IMR-90 (cell line): ENCODE data around the gene C14orf119. TPM values are rescaled to one million over a fixed set of nuclear protein-coding genes. Genes with fewer than 3 reads are reported as not detected.

Experiments
- ATAC-seq: fragments of 200-7000 bp; cut with Tn5 transposase; 2 replicates; pipeline ENCODE4 v1.9.1; 2020; ENCODE audit warnings: low read depth, mild to moderate bottlenecking, moderate library complexity
- BruUV-seq: library from RNA; stranded (reverse); fragments of 400-500 nt; replicated peaks from 2 replicates; lab custom pipeline; 2021; lab: Mats Ljungman, UMichigan
- CTCF ChIA-PET: fragments of 300-600 bp; formaldehyde crosslinking; extraction: SDS; loops from one replicate; lab custom pipeline; 2021; ENCODE audit warnings: antibody characterized with exemption; lab: Yijun Ruan, JAX
- POLR2A ChIA-PET: fragments of 300-600 bp; sonication (Branson Sonifier 250); formaldehyde crosslinking; loops from one replicate; lab custom pipeline; 2022; ENCODE audit warnings: antibody characterized with exemption; ENCODE audit not compliant: unreplicated experiment; lab: Charles Lee
- DNase-seq: peaks from one replicate; pipeline ENCODE4 v3.0.0; 2013
- H2AFZ ChIP-seq: replicated peaks from 2 replicates; pipeline ENCODE3; 2013; ENCODE audit warnings: low read length, mild to moderate bottlenecking; ENCODE audit not compliant: poor library complexity
- H2AK5ac ChIP-seq: 2 replicates; pipeline ENCODE4 v1.6.1; 2013; ENCODE audit warnings: low read depth, low read length, inconsistent platforms
- H2AK9ac ChIP-seq: replicated peaks from 2 replicates; pipeline ENCODE3; 2013; ENCODE audit warnings: mild to moderate bottlenecking, low read depth, low read length, moderate library complexity; ENCODE audit not compliant: poor library complexity
- H2BK120ac ChIP-seq: 2 replicates; pipeline ENCODE4 v1.6.1; 2013; ENCODE audit warnings: low read depth, low read length, inconsistent platforms
- H2BK15ac ChIP-seq: 3 replicates; pipeline ENCODE4 v1.6.1; 2013; ENCODE audit warnings: low read depth, low read length, inconsistent platforms
- H2BK20ac ChIP-seq: 2 replicates; pipeline ENCODE4 v1.6.1; 2013; ENCODE audit warnings: low read depth, mild to moderate bottlenecking, inconsistent platforms, low read length, moderate library complexity
- H2BK5ac ChIP-seq: 2 replicates; pipeline ENCODE4 v1.6.1; 2013; ENCODE audit warnings: mild to moderate bottlenecking, low read depth, low read length, inconsistent platforms; ENCODE audit not compliant: poor library complexity, severe bottlenecking
- H3K14ac ChIP-seq: replicated peaks from 2 replicates; pipeline ENCODE4 v1.6.1; 2013; ENCODE audit warnings: low read depth, low read length, inconsistent platforms
- H3K18ac ChIP-seq: 2 replicates; pipeline ENCODE4 v1.6.1; 2013; ENCODE audit warnings: low read depth, low read length, control low read depth
- H3K23ac ChIP-seq: 2 replicates; pipeline ENCODE4 v1.6.1; 2013; ENCODE audit warnings: low read depth, low read length, inconsistent platforms
- H3K27ac ChIP-seq: 2 replicates; pipeline ENCODE4 v1.5.1; 2013; ENCODE audit warnings: mild to moderate bottlenecking, control low read depth, low read length; ENCODE audit not compliant: insufficient read depth
- H3K27me3 ChIP-seq: 2 replicates; pipeline ENCODE4 v1.6.1; 2013; ENCODE audit warnings: low read length; ENCODE audit not compliant: control insufficient read depth, insufficient read depth
- H3K36me3 ChIP-seq: 2 replicates; pipeline ENCODE4 v1.6.1; 2013; ENCODE audit warnings: low read length, mixed read lengths; ENCODE audit not compliant: control insufficient read depth, insufficient read depth
- H3K4ac ChIP-seq: 2 replicates; pipeline ENCODE4 v1.6.1; 2013; ENCODE audit warnings: low read depth, low read length, inconsistent platforms
- H3K4me1 ChIP-seq: 2 replicates; pipeline ENCODE4 v1.6.1; 2013; ENCODE audit warnings: low read length, mixed read lengths; ENCODE audit not compliant: control insufficient read depth, insufficient read depth
- H3K4me2 ChIP-seq: 2 replicates; pipeline ENCODE4 v1.6.1; 2013; ENCODE audit warnings: low read depth, mild to moderate bottlenecking, control low read depth, low read length, moderate library complexity
- H3K4me3 ChIP-seq: 2 replicates; pipeline ENCODE4 v1.5.1; 2013; ENCODE audit warnings: low read depth, mild to moderate bottlenecking, control low read depth, low read length, moderate library complexity; ENCODE audit not compliant: insufficient read depth
- H3K56ac ChIP-seq: 2 replicates; pipeline ENCODE4 v1.6.1; 2013; ENCODE audit warnings: low read length, inconsistent platforms; ENCODE audit not compliant: insufficient read depth; ENCODE audit errors: extremely low read depth
- H3K79me1 ChIP-seq, 2 experiments: 2 replicates each; pipeline ENCODE4 v1.6.1; 2013; ENCODE audit warnings: low read length in 2 of 2, inconsistent platforms in 1 of 2, low read depth in 1 of 2
- H3K9ac ChIP-seq: 2 replicates; pipeline ENCODE4 v1.6.1; 2013; ENCODE audit warnings: low read depth, low read length, control low read depth
- H3K9me1 ChIP-seq: 2 replicates; pipeline ENCODE4 v1.6.1; 2013; ENCODE audit warnings: low read length, inconsistent platforms; ENCODE audit not compliant: insufficient read depth
- H3K9me3 ChIP-seq: 2 replicates; pipeline ENCODE4 v1.6.1; 2013; ENCODE audit warnings: low read length; ENCODE audit not compliant: control insufficient read depth, insufficient read depth
- H4K20me1 ChIP-seq: 2 replicates; pipeline ENCODE4 v1.6.1; 2013; ENCODE audit warnings: low read length, inconsistent platforms; ENCODE audit not compliant: insufficient read depth
- H4K5ac ChIP-seq: 2 replicates; pipeline ENCODE4 v1.6.1; 2013; ENCODE audit warnings: mild to moderate bottlenecking, low read depth, low read length, control low read depth
- H4K8ac ChIP-seq, 2 experiments: 2 replicates each; pipeline ENCODE4 v1.6.1; 2013; ENCODE audit warnings: low read depth in 2 of 2, low read length in 2 of 2, control low read depth in 1 of 2, inconsistent platforms in 1 of 2
- H4K91ac ChIP-seq: 2 replicates; pipeline ENCODE4 v1.6.1; 2013; ENCODE audit warnings: low read depth, low read length, inconsistent platforms; ENCODE audit not compliant: insufficient read depth
- BHLHE40 ChIP-seq: fragments of 150-350 bp; IDR thresholded peaks from 2 replicates; pipeline ENCODE4 v1.6.1; 2016; ENCODE audit warnings: mild to moderate bottlenecking, low read depth, low read length
- CEBPB ChIP-seq: IDR thresholded peaks from 2 replicates; pipeline ENCODE4 v1.6.1; 2012; ENCODE audit warnings: low read depth, low read length, improper control_type of control experiment
- CHD1 ChIP-seq: IDR thresholded peaks from 2 replicates; pipeline ENCODE4 v1.6.1; 2012; ENCODE audit warnings: low read depth, low read length, improper control_type of control experiment
- FOS ChIP-seq: fragments of 150-350 bp; IDR thresholded peaks from 2 replicates; pipeline ENCODE4 v1.6.1; 2016; ENCODE audit warnings: low read depth, low read length
- MAFK ChIP-seq: IDR thresholded peaks from 2 replicates; pipeline ENCODE4 v1.6.1; 2012; ENCODE audit warnings: low read depth, low read length, improper control_type of control experiment
- MAZ ChIP-seq: IDR thresholded peaks from 2 replicates; pipeline ENCODE4 v1.6.1; 2012; ENCODE audit warnings: low read depth, mild to moderate bottlenecking, low read length, improper control_type of control experiment, moderate library complexity, borderline replicate concordance
- MXI1 ChIP-seq: IDR thresholded peaks from 2 replicates; pipeline ENCODE4 v1.6.1; 2012; ENCODE audit warnings: low read depth, mild to moderate bottlenecking, low read length, moderate library complexity, borderline replicate concordance
- NFE2L2 ChIP-seq: fragments of 150-350 bp; IDR thresholded peaks from 2 replicates; pipeline ENCODE4 v1.6.1; 2016; ENCODE audit warnings: low read depth, mild to moderate bottlenecking, low read length
- POLR2A ChIP-seq: IDR thresholded peaks from 2 replicates; pipeline ENCODE4 v1.6.1; 2012; ENCODE audit warnings: mild to moderate bottlenecking, low read depth, low read length
- RAD21 ChIP-seq: IDR thresholded peaks from 2 replicates; pipeline ENCODE4 v1.6.1; 2012; ENCODE audit warnings: low read length, improper control_type of control experiment
- RCOR1 ChIP-seq: IDR thresholded peaks from 2 replicates; pipeline ENCODE4 v1.6.1; 2012; ENCODE audit warnings: mild to moderate bottlenecking, low read length, improper control_type of control experiment; ENCODE audit not compliant: insufficient replicate concordance
- RFX5 ChIP-seq: IDR thresholded peaks from 2 replicates; pipeline ENCODE4 v1.8.0; 2012; ENCODE audit warnings: low read depth, mild to moderate bottlenecking, low read length, moderate library complexity
- SMC3 ChIP-seq: fragments of 150-350 bp; IDR thresholded peaks from 2 replicates; pipeline ENCODE4 v1.6.1; 2016; ENCODE audit warnings: low read depth, mild to moderate bottlenecking, antibody characterized with exemption, low read length, moderate library complexity
- WGBS, 2 experiments: methylation state at CpG; one replicate each; pipeline versions ENCODE4 v1.1.5 to v1.1.7; 2013; ENCODE audit warnings: missing lambda C conversion rate in 2 of 2; ENCODE audit not compliant: insufficient read length in 1 of 2; ENCODE audit errors: extremely low coverage in 2 of 2; 5-methylcytosine and 5-hydroxymethylcytosine counted together
- dilution Hi-C: fragments of 300-500 bp; cut with HindIII; formaldehyde crosslinking; loops from one replicate; pipeline ENCODE4 v1.14.3; 2018; ENCODE audit warnings: low sequenced_read_pairs; ENCODE audit not compliant: unreplicated experiment
- in situ Hi-C: fragments of 300-500 bp; cut with MboI; formaldehyde crosslinking; loops from 3 replicates; pipeline ENCODE4 v1.14.3; 2019; ENCODE audit warnings: low sequenced_read_pairs, inconsistent platforms, mixed read lengths
- intact Hi-C: fragments of 100-400 bp; cut with micrococcal nuclease; formaldehyde crosslinking; loops from 2 replicates; pipeline ENCODE4 v1.10.0; 2022
- polyA plus RNA-seq, 3 experiments: library from polyadenylated mRNA; depleted of rRNA; stranded (reverse); fragments of >200 nt; gene quantifications; 2 replicates each; pipeline ENCODE4 v1.2.3, GENCODE V29; 2012; ENCODE audit warnings: low replicate concordance in 1 of 3
- total RNA-seq: library from RNA; depleted of rRNA; stranded (reverse); fragments of >200 nt; gene quantifications from 2 replicates; pipeline ENCODE4 v1.2.3, GENCODE V29; 2012
- TF ChIP-seq, protein P1 (sequence below): fragments of 150-350 bp; IDR thresholded peaks from 2 replicates; pipeline ENCODE4 v1.6.1; 2017; ENCODE audit warnings: mild to moderate bottlenecking, antibody characterized with exemption, low read length, low read depth
- TF ChIP-seq, protein P2 (sequence below): conservative IDR thresholded peaks from 2 replicates; pipeline ENCODE4 v1.5.1; 2012; ENCODE audit warnings: mild to moderate bottlenecking, low read depth, low read length, improper control_type of control experiment
- TF ChIP-seq, protein P3 (sequence below): fragments of 150-350 bp; IDR thresholded peaks from 2 replicates; pipeline ENCODE4 v1.6.1; 2016; ENCODE audit warnings: low read depth, mild to moderate bottlenecking, low read length, moderate library complexity, borderline replicate concordance

The C14orf119 gene
- total and polyA plus RNA-seq, 2 of the 4 experiments (the other 2 are of a cell fraction) = 74.0 to 83.7 TPM

DNA sequence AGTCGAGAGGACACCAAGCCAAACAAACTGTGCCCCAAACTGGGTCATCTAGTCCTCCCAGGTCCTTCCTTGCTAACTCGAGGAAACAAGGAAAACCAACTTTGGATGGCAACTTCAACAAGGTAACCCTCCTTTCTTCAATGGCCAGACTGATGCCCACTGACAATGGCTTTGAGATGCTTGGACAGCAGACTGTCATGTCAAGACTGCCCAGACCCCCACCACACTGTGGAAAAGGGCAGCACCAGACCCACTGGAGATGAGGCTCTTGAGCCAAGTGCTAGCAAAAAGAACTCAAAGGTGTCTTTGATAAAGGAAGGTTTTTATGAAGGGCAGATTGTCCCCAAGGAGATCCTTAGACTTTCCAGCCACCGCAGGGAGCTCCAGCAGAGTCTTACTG, 28.9 kb upstream of the C14orf119 start:
- ATAC-seq (no peak), DNase-seq (no peak)
- no peak overlapping the region for H2AK5ac ChIP-seq
- no peak overlapping the region for H3K56ac ChIP-seq
- intact Hi-C loops (no loop called here), dilution Hi-C loops (no loop called here), in situ Hi-C loops (loop anchor here (5.0 to 10.0 kb wide), 2 partner anchors 36 to 512 kb away; partner anchors contain the start of gene CIROP)
- no peak overlapping the region for H4K8ac ChIP-seq
- H4K91ac ChIP-seq = no peak overlapping the region
- no CpG with 5 or more reads among the region's 3 CpGs for WGBS, 2 experiments
- no peak overlapping the region for H3K4me3 ChIP-seq
- TF ChIP-seq POLR2A = no peak
- TF ChIP-seq, protein P1, sequence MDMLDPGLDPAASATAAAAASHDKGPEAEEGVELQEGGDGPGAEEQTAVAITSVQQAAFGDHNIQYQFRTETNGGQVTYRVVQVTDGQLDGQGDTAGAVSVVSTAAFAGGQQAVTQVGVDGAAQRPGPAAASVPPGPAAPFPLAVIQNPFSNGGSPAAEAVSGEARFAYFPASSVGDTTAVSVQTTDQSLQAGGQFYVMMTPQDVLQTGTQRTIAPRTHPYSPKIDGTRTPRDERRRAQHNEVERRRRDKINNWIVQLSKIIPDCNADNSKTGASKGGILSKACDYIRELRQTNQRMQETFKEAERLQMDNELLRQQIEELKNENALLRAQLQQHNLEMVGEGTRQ = no peak
- TF ChIP-seq MAZ = no peak
- no peak for TF ChIP-seq CHD1
- no peak for TF ChIP-seq CEBPB
- TF ChIP-seq, protein P2, sequence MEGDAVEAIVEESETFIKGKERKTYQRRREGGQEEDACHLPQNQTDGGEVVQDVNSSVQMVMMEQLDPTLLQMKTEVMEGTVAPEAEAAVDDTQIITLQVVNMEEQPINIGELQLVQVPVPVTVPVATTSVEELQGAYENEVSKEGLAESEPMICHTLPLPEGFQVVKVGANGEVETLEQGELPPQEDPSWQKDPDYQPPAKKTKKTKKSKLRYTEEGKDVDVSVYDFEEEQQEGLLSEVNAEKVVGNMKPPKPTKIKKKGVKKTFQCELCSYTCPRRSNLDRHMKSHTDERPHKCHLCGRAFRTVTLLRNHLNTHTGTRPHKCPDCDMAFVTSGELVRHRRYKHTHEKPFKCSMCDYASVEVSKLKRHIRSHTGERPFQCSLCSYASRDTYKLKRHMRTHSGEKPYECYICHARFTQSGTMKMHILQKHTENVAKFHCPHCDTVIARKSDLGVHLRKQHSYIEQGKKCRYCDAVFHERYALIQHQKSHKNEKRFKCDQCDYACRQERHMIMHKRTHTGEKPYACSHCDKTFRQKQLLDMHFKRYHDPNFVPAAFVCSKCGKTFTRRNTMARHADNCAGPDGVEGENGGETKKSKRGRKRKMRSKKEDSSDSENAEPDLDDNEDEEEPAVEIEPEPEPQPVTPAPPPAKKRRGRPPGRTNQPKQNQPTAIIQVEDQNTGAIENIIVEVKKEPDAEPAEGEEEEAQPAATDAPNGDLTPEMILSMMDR = no peak
- no peak for TF ChIP-seq BHLHE40
- TF ChIP-seq RAD21 = no peak
- no peak for TF ChIP-seq MXI1
- TF ChIP-seq, protein P3, sequence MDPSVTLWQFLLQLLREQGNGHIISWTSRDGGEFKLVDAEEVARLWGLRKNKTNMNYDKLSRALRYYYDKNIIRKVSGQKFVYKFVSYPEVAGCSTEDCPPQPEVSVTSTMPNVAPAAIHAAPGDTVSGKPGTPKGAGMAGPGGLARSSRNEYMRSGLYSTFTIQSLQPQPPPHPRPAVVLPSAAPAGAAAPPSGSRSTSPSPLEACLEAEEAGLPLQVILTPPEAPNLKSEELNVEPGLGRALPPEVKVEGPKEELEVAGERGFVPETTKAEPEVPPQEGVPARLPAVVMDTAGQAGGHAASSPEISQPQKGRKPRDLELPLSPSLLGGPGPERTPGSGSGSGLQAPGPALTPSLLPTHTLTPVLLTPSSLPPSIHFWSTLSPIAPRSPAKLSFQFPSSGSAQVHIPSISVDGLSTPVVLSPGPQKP = no peak
- TF ChIP-seq RCOR1 = no peak
- TF ChIP-seq RFX5 = no peak
- no peak for TF ChIP-seq NFE2L2
- TF ChIP-seq SMC3 = no peak
- no peak for TF ChIP-seq FOS
- no peak for TF ChIP-seq MAFK
- H3K9me3 ChIP-seq = no peaks in the 10 kb centered on the region
- peaks cover 8% of the 10 kb centered on the region; the same call in 1 of the 2 replicates for H3K9me1 ChIP-seq
- no peak overlapping the region for H4K5ac ChIP-seq
- H3K4me2 ChIP-seq = no peak overlapping the region
- 0 out of 2 replicates have a peak overlapping the region, but pooled peaks have one; percentile 18 for H3K27ac ChIP-seq
- H2AFZ ChIP-seq = no peak overlapping the region
- H2BK20ac ChIP-seq = no peak overlapping the region
- H3K4me1 ChIP-seq = peaks cover 15% of the 10 kb centered on the region
- peaks cover 60% of the 10 kb centered on the region for H3K36me3 ChIP-seq
- no TSS peak for BruUV-seq
- H3K79me1 ChIP-seq = peaks cover 25 to 86% of the 10 kb centered on the region in 2 experiments
- no peak overlapping the region for H2AK9ac ChIP-seq
- H2BK5ac ChIP-seq = no peak overlapping the region
- no peak overlapping the region for H3K4ac ChIP-seq
- H3K14ac ChIP-seq = no peak overlapping the region
- POLR2A ChIA-PET = no interaction called here
- no peak overlapping the region for H3K18ac ChIP-seq
- H2BK120ac ChIP-seq = no peak overlapping the region
- H2BK15ac ChIP-seq = no peak overlapping the region
- CTCF ChIA-PET = no interaction called here
- H3K23ac ChIP-seq = no peak overlapping the region
- peaks cover 54% of the 10 kb centered on the region for H4K20me1 ChIP-seq
- H3K27me3 ChIP-seq = no peaks in the 10 kb centered on the region
- H3K9ac ChIP-seq = no peak overlapping the region
